Ishikawa (cell line): ENCODE measurements around the gene S1PR3.

ENCODE experiments used
- EP300 ChIP-seq: IDR thresholded peaks from 2 replicates; pipeline ENCODE4 v1.6.1; 2012; ENCODE audit warnings: borderline replicate concordance
- RAD21 ChIP-seq: IDR thresholded peaks from 2 replicates; pipeline ENCODE4 v1.6.1; 2012; ENCODE audit warnings: low read depth
- TCF12 ChIP-seq: IDR thresholded peaks from 2 replicates; pipeline ENCODE4 v1.6.1; 2012; ENCODE audit warnings: low read depth
- TEAD4 ChIP-seq: IDR thresholded peaks from 2 replicates; pipeline ENCODE4 v1.6.1; 2012

- TF ChIP-seq TEAD4, result no peak
- no peak for TF ChIP-seq TCF12
- no peak for TF ChIP-seq EP300
- no peak for TF ChIP-seq RAD21
These were observed 39.1 kb upstream of the S1PR3 start for GRCh38 chr9:88952086-88952615.
